C4-2B (cell line): ENCODE data around the gene VASH2.

Source experiments
- CTCF ChIP-seq: fragments of 450-650 bp; conservative IDR thresholded peaks from 2 replicates; pipeline ENCODE4 v1.5.1; 2017; ENCODE audit warnings: mild to moderate bottlenecking
- ZFX ChIP-seq: fragments of 450-650 bp; IDR thresholded peaks from 2 replicates; pipeline ENCODE4 v1.6.1; 2017

GRCh38 chr1:212902054-212902453 is 48.3 kb upstream of the VASH2 start:
- TF ChIP-seq CTCF, result no peak
- no peak for TF ChIP-seq ZFX
